Transverse colon (tissue), 4 donors: Measurements from ENCODE around the gene ZNF396. TPM values are rescaled to one million over a fixed set of nuclear protein-coding genes. Genes with fewer than 3 reads are reported as not detected.

Experiments used
- DNase-seq: peaks from one replicate; pipeline ENCODE4 v3.0.0-alpha.2; 2019
- H3K27ac ChIP-seq, 4 donors: fragments of 200-600 bp; sonication (generic); 2 replicates each; pipeline ENCODE4 v1.5.1; 2016 to 2018; ENCODE audit warnings: inconsistent platforms in 4 of 4
- H3K27me3 ChIP-seq: fragments of 200-600 bp; sonication (generic); 2 replicates; pipeline ENCODE4 v1.5.1; 2017; ENCODE audit warnings: inconsistent platforms
- H3K36me3 ChIP-seq, 4 donors: fragments of 200-600 bp; sonication (generic); 2 replicates each; pipeline ENCODE4 v1.5.1; 2017 to 2019; ENCODE audit warnings: inconsistent platforms in 4 of 4
- H3K4me1 ChIP-seq, 4 donors: fragments of 200-600 bp; sonication (generic); 2 replicates each; pipeline ENCODE4 v1.5.1; 2017 to 2020; ENCODE audit warnings: inconsistent platforms in 4 of 4
- H3K4me3 ChIP-seq, 4 donors: fragments of 200-600 bp; sonication (generic); 1 replicate in 1 of 4; 2 replicates in 3 of 4; pipeline versions ENCODE4 v1.5.1 to v1.6.1; 2017 to 2019; ENCODE audit warnings: inconsistent platforms in 4 of 4
- H3K9me3 ChIP-seq, 2 donors: fragments of 200-600 bp; sonication (generic); 2 replicates each; pipeline ENCODE4 v1.5.1; 2017 to 2019; ENCODE audit warnings: inconsistent platforms in 2 of 2
- EP300 ChIP-seq: sonication (generic); formaldehyde crosslinking; IDR thresholded peaks from one replicate; pipeline ENCODE4 v1.6.1; 2017; ENCODE audit warnings: antibody characterized with exemption, low read depth
- POLR2A ChIP-seq: fragments of 450-650 bp; IDR thresholded peaks from one replicate; pipeline ENCODE4 v1.6.1; 2016; ENCODE audit warnings: antibody characterized with exemption, mild to moderate bottlenecking, moderate library complexity
- POLR2AphosphoS5 ChIP-seq, 3 donors: sonication (generic); formaldehyde crosslinking; IDR thresholded peaks; one replicate each; pipeline ENCODE4 v1.6.1; 2016; ENCODE audit warnings: antibody characterized with exemption in 3 of 3
- WGBS, 2 donors: methylation state at CpG; one replicate each; pipeline ENCODE4 v1.1.5; 2018; ENCODE audit warnings: low coverage in 1 of 2; 5-methylcytosine and 5-hydroxymethylcytosine counted together
- in situ Hi-C, 4 donors: fragments of 200-750 bp; cut with MboI; loops; one replicate each; pipeline versions ENCODE4 v1.15.0 to v1.15.1; 2017; ENCODE audit warnings: low sequenced_read_pairs in 3 of 4, low pct_ligation_motif_present in 1 of 4, low pct_unique_long_range_greater_than_20kb in 1 of 4
- intact Hi-C: fragments of 100-400 bp; cut with DNase I; formaldehyde crosslinking; loops from one replicate; pipeline ENCODE4 v1.15.1; 2023; ENCODE audit warnings: low total_unique reads
- total RNA-seq, 4 donors: library from RNA; depleted of rRNA; stranded (reverse); fragments of >200 nt; gene quantifications; one replicate each; pipeline ENCODE4 v1.1.0, GENCODE V29; 2016
- TF ChIP-seq, protein P1 (sequence below), 5 experiments: fragments of 200-600 bp in 3 of 5; fragments of 450-650 bp in 2 of 5; sonication (generic) in 3 of 5; IDR thresholded peaks; 1 replicate in 2 of 5; 2 replicates in 3 of 5; pipeline ENCODE4 v1.5.1; 2016 to 2017; ENCODE audit warnings: antibody characterized with exemption in 5 of 5, inconsistent platforms in 3 of 5, mild to moderate bottlenecking in 2 of 5, moderate library complexity in 1 of 5

ZNF396 gene
- total RNA-seq, 4 donors from 2014 or later = 2.7 to 11.6 (median 3.3) TPM; not detected in 1

DNA sequence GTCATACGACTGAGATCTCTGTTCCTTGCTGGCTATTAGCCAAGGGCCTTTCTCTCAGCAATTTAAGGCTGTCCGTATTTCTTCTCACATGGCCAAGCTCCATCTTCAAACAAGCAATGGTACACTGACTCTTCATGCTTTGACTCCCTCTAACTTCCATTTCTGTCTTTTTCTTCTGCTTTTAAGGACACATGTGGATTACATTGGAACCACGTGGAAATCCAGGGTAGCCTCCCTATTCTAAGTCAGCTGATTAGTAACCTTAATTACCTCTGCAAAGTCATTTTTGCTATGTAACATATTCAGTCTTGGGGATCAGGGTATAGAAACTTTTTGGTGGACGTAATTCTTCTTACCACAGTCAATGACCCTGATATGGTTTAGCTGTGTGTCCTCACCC, 41.5 kb upstream of the ZNF396 start:
- Histone ChIP-seq H3K9me3 (peaks cover 7 to 14% of the 10 kb centered on the region in 2 donors), H3K4me3 (no peak overlapping the region), H3K27ac (no peak overlapping the region), H3K4me1 (no peaks in the 10 kb centered on the region), H3K36me3 (no peaks in the 10 kb centered on the region), H3K27me3 (no peaks in the 10 kb centered on the region)
- WGBS, 2 donors = 92 to 95% methylated on average over 4 of the region's 4 CpGs
- in situ Hi-C loops (no loop called here), intact Hi-C loops (no loop called here)
- TF ChIP-seq EP300 (no peak), POLR2A (no peak), POLR2AphosphoS5 (IDR thresholded peaks at IDR 0.05) (no peak)
- TF ChIP-seq, protein P1, sequence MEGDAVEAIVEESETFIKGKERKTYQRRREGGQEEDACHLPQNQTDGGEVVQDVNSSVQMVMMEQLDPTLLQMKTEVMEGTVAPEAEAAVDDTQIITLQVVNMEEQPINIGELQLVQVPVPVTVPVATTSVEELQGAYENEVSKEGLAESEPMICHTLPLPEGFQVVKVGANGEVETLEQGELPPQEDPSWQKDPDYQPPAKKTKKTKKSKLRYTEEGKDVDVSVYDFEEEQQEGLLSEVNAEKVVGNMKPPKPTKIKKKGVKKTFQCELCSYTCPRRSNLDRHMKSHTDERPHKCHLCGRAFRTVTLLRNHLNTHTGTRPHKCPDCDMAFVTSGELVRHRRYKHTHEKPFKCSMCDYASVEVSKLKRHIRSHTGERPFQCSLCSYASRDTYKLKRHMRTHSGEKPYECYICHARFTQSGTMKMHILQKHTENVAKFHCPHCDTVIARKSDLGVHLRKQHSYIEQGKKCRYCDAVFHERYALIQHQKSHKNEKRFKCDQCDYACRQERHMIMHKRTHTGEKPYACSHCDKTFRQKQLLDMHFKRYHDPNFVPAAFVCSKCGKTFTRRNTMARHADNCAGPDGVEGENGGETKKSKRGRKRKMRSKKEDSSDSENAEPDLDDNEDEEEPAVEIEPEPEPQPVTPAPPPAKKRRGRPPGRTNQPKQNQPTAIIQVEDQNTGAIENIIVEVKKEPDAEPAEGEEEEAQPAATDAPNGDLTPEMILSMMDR (IDR thresholded peaks at IDR 0.05) = no peak
- no peak for DNase-seq

DNA sequence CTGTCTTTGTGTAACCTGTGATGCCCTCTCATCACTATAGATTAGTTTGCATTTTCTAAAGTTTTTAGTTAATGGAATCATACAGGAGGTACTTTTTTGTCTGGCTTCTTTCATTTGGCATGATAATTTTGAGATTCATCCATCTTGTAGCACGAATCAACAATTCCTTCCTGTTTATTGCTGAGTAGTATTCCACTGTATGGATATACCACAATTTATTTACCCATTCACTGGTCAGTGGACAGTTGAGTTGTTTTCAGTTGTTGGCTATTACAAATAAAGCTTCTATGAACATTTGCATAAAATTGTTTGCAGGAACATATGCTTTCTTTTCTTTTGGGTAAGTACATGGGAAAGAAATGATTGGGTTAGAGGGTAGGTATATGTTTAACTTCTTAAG, 40.1 kb upstream of the ZNF396 start:
- H3K27me3 ChIP-seq = no peaks in the 10 kb centered on the region

DNA sequence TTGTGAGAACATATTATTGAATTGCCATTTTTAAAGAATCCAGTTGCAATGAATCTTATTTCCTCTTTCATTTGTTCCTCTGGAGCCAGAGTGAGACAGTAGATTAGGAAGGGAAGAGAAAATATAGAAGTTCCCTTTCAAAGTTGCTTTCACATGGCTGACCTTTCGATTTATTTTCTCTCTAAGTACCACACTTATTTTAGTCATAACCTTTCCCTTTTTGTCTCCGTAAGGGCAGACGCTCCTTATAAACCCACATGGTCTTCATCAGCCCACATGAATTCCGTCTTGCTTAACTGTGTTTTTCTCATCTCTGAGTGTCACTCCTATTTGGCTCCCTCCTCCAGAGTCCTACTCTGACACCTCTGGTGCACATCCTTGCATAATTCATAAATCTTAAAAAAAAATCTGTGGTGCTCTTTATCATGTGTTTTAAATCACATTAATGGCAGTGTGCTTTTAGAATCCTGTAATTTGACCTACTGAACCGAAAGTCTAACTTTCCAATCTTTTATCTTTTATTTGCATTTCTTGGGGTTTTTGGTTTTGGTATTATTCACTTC, 38.5 kb upstream of the ZNF396 start:
- intact Hi-C loops = no loop called here
- TF ChIP-seq POLR2A = no peak
- no peak for TF ChIP-seq POLR2AphosphoS5 (IDR thresholded peaks at IDR 0.05)
- TF ChIP-seq, protein P1 (IDR thresholded peaks at IDR 0.05) = no peak
- TF ChIP-seq EP300 = no peak
- in situ Hi-C loops = no loop called here

More for the DNA sequence above, 40.1 kb upstream of the ZNF396 start:
- Histone ChIP-seq H3K9me3 (peaks cover 7 to 14% of the 10 kb centered on the region in 2 donors), H3K4me3 (no peak overlapping the region), H3K36me3 (no peaks in the 10 kb centered on the region), H3K27ac (no peak overlapping the region), H3K4me1 (peaks cover 0 to 12% (median 5%) of the 10 kb centered on the region in 4 donors)
- intact Hi-C loops (no loop called here), in situ Hi-C loops (no loop called here)
- TF ChIP-seq EP300 (no peak), POLR2AphosphoS5 (IDR thresholded peaks at IDR 0.05) (no peak), POLR2A (no peak)
- TF ChIP-seq, protein P1 (IDR thresholded peaks at IDR 0.05) = no peak
- DNase-seq = no peak
- 68 to 75% methylated on average over 1 of the region's 1 CpG for WGBS, 2 donors

DNA sequence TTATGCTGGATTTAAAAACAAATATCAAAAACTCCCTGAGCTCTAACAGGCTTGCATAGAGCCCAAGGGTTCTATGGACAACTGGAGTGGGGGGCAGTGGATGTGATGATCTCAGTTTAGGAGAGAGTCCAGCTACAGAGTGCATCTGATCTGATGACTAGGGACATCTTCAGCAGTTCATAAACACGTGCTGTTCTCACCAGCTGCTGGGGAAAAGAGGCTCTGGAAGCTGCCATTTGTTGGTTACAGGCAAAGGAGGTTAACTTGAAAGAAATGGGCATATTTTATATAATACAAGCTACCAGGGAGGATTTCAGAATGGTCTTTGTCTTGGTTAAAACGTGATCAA, 36.0 kb upstream of the ZNF396 start:
- TF ChIP-seq, protein P1 (IDR thresholded peaks at IDR 0.05) = no peak
- TF ChIP-seq EP300 (no peak), POLR2A (no peak), POLR2AphosphoS5 (IDR thresholded peaks at IDR 0.05) (no peak)
- H3K4me3 ChIP-seq = no peak overlapping the region
- no peaks in the 10 kb centered on the region for H3K27me3 ChIP-seq
- no peak for DNase-seq
- peaks cover 0 to 38% (median 20%) of the 10 kb centered on the region in 4 donors for H3K4me1 ChIP-seq
- H3K27ac ChIP-seq = no peak overlapping the region
- H3K9me3 ChIP-seq = peaks cover 0 to 11% of the 10 kb centered on the region in 2 donors
- in situ Hi-C loops = no loop called here
- H3K36me3 ChIP-seq = no peaks in the 10 kb centered on the region
- intact Hi-C loops = no loop called here
- 33 to 51% methylated on average over 2 of the region's 2 CpGs for WGBS, 2 donors

More for the DNA sequence above, 38.5 kb upstream of the ZNF396 start:
- Histone ChIP-seq H3K27ac (no peak overlapping the region), H3K9me3 (peaks cover 7 to 14% of the 10 kb centered on the region in 2 donors), H3K4me3 (no peak overlapping the region), H3K27me3 (no peaks in the 10 kb centered on the region), H3K36me3 (no peaks in the 10 kb centered on the region), H3K4me1 (peaks cover 0 to 14% (median 6%) of the 10 kb centered on the region in 4 donors)
- 41 to 52% methylated on average over 5 of the region's 5 CpGs for WGBS, 2 donors
- DNase-seq = no peak
